Thyroid gland (tissue), 4 donors: ENCODE data around the gene BCO2. TPM values are rescaled to one million over a fixed set of nuclear protein-coding genes. Genes with fewer than 3 reads are reported as not detected.
A peak's percentile ranks its signal among the peaks of the same experiment; 100 is the strongest.
"Not testable (repeated sequence)": the region's sequence is repeated elsewhere in the genome, so short reads cannot be mapped to it uniquely, and the experiment has no call there.

Experiments
- DNase-seq, 2 donors: peaks; one replicate each; pipeline ENCODE4 v3.0.0-alpha.2; 2019
- H3K27ac ChIP-seq, 3 donors: fragments of 200-600 bp; sonication (generic); 1 replicate in 2 of 3; 2 replicates in 1 of 3; pipeline ENCODE4 v1.5.1; 2016 to 2019; ENCODE audit warnings: mild to moderate bottlenecking in 1 of 3, moderate library complexity in 1 of 3
- H3K27me3 ChIP-seq: fragments of 200-600 bp; sonication (generic); one replicate; pipeline ENCODE4 v1.5.1; 2019
- H3K36me3 ChIP-seq, 2 donors: fragments of 200-600 bp; sonication (generic); one replicate each; pipeline ENCODE4 v1.5.1; 2016 to 2019
- H3K4me1 ChIP-seq, 2 donors: fragments of 200-600 bp; sonication (generic); one replicate each; pipeline ENCODE4 v1.5.1; 2017 to 2019
- H3K4me3 ChIP-seq, 3 donors: fragments of 200-600 bp; sonication (generic); replicated peaks in 1 of 3; 1 replicate in 2 of 3; 2 replicates in 1 of 3; pipeline ENCODE4 v1.5.1; 2016; ENCODE audit warnings: mild to moderate bottlenecking in 1 of 3
- H3K9me3 ChIP-seq: fragments of 200-600 bp; sonication (generic); one replicate; pipeline ENCODE4 v1.5.1; 2017
- CTCF ChIP-seq, 6 experiments: fragments of 200-600 bp in 3 of 6; fragments of 450-650 bp in 3 of 6; sonication (generic) in 3 of 6; IDR thresholded peaks; one replicate each; pipeline ENCODE4 v1.5.1; 2016 to 2019; ENCODE audit warnings: antibody characterized with exemption in 6 of 6, mild to moderate bottlenecking in 2 of 6, inconsistent platforms in 1 of 6, moderate library complexity in 1 of 6
- POLR2A ChIP-seq, 2 donors: fragments of 450-650 bp; IDR thresholded peaks; one replicate each; pipeline ENCODE4 v1.6.1; 2017; ENCODE audit warnings: antibody characterized with exemption in 2 of 2, mild to moderate bottlenecking in 2 of 2, moderate library complexity in 1 of 2
- WGBS, 2 donors: methylation state at CpG; one replicate each; pipeline ENCODE4 v1.1.5; 2017; 5-methylcytosine and 5-hydroxymethylcytosine counted together
- intact Hi-C: fragments of 100-400 bp; cut with DNase I; formaldehyde crosslinking; loops from one replicate; pipeline ENCODE4 v1.15.1; 2023
- total RNA-seq, 4 donors: library from RNA; depleted of rRNA; stranded (reverse); fragments of >200 nt; gene quantifications; one replicate each; pipeline ENCODE4 v1.2.3, GENCODE V29; 2016

Gene BCO2
- total RNA-seq, 4 donors from 2014 or later: 6.6 to 15.9 (median 11.1) TPM

GRCh38 chr11:112195951-112196351 is 20.6 kb downstream of the BCO2 start:
- Histone ChIP-seq H3K4me3 (no peak overlapping the region), H3K27me3 (no peaks in the 10 kb centered on the region), H3K4me1 (peaks cover 0 to 11% of the 10 kb centered on the region in 2 donors), H3K9me3 (no peaks in the 10 kb centered on the region), H3K27ac (peak overlapping the region; percentile 47 to 76 (median 59)), H3K36me3 (no peaks in the 10 kb centered on the region)
- 20% methylated on average over 2 of the region's 2 CpGs for WGBS, 2 donors
- DNase-seq: no peak
- TF ChIP-seq CTCF (IDR thresholded peaks at IDR 0.05): no peak
- TF ChIP-seq POLR2A (IDR thresholded peaks at IDR 0.05): no peak
- intact Hi-C loops: no loop called here

- Histone ChIP-seq H3K27me3 (no peaks in the 10 kb centered on the region), H3K4me3 (no peak overlapping the region), H3K27ac (peak overlapping the region in 1 of 3 donors; percentile 47), H3K4me1 (peaks cover 0 to 11% of the 10 kb centered on the region in 2 donors), H3K9me3 (no peaks in the 10 kb centered on the region), H3K36me3 (no peaks in the 10 kb centered on the region)
- WGBS, 2 donors: 92 to 96% methylated on average over 2 of the region's 2 CpGs
- intact Hi-C loops: no loop called here
- TF ChIP-seq CTCF (IDR thresholded peaks at IDR 0.05) (no peak), POLR2A (IDR thresholded peaks at IDR 0.05) (no peak)
- no peak for DNase-seq
Observed at GRCh38 chr11:112196519-112197087, 21.3 kb downstream of the BCO2 start.

- intact Hi-C loops, H3K27ac ChIP-seq, H3K9me3 ChIP-seq, DNase-seq, H3K4me3 ChIP-seq, H3K27me3 ChIP-seq, H3K36me3 ChIP-seq: not testable (repeated sequence)
- 90 to 92% methylated on average over 4 of the region's 4 CpGs for WGBS, 2 donors
- H3K4me1 ChIP-seq: peaks cover 0 to 11% of the 10 kb centered on the region in 2 donors
Observed at GRCh38 chr11:112199101-112199500, 23.8 kb downstream of the BCO2 start.

GRCh38 chr11:112200252-112200651 is 24.9 kb downstream of the BCO2 start:
- H3K9me3 ChIP-seq: no peaks in the 10 kb centered on the region
- H3K27ac ChIP-seq: no peak overlapping the region
- TF ChIP-seq POLR2A (IDR thresholded peaks at IDR 0.05): no peak
- TF ChIP-seq CTCF (IDR thresholded peaks at IDR 0.05): no peak
- 39 to 40% methylated on average over 2 of the region's 2 CpGs for WGBS, 2 donors
- DNase-seq: no peak
- no peaks in the 10 kb centered on the region for H3K27me3 ChIP-seq
- no peaks in the 10 kb centered on the region for H3K36me3 ChIP-seq
- H3K4me1 ChIP-seq: peaks cover 0 to 8% of the 10 kb centered on the region in 2 donors
- H3K4me3 ChIP-seq: no peak overlapping the region
- intact Hi-C loops: no loop called here

GRCh38 chr11:112206071-112206470 is 30.8 kb downstream of the BCO2 start:
- H3K9me3 ChIP-seq: no peaks in the 10 kb centered on the region
- DNase-seq: no peak
- intact Hi-C loops: no loop called here
- H3K4me1 ChIP-seq: no peaks in the 10 kb centered on the region
- no peak overlapping the region for H3K4me3 ChIP-seq
- no peaks in the 10 kb centered on the region for H3K27me3 ChIP-seq
- WGBS, 2 donors: 97 to 98% methylated on average over 22 to 23 of the region's 23 CpGs
- no peak overlapping the region for H3K27ac ChIP-seq
- no peaks in the 10 kb centered on the region for H3K36me3 ChIP-seq
- TF ChIP-seq POLR2A (IDR thresholded peaks at IDR 0.05) (no peak), CTCF (IDR thresholded peaks at IDR 0.05) (no peak)
